SK-N-SH (cell line): ENCODE data around the gene CIDEC.

Experiments used
- CTCF ChIP-seq: fragments of 200-600 bp; sonication (generic); IDR thresholded peaks from 2 replicates; pipeline ENCODE4 v1.6.1; 2017; ENCODE audit warnings: antibody characterized with exemption, mild to moderate bottlenecking, moderate library complexity
- EP300 ChIP-seq, 2 experiments: IDR thresholded peaks; 2 replicates each; pipeline versions ENCODE4 v1.4.0 to v1.6.1; 2012; ENCODE audit warnings: borderline replicate concordance in 1 of 2, low read depth in 1 of 2, low read length in 1 of 2
- EZH2phosphoT487 ChIP-seq: fragments of 200-600 bp; sonication (generic); IDR thresholded peaks from 2 replicates; pipeline ENCODE4 v1.6.1; 2017; ENCODE audit warnings: low read depth, mixed run types, mild to moderate bottlenecking, antibody characterized with exemption, moderate library complexity, borderline replicate concordance
- FOXM1 ChIP-seq: IDR thresholded peaks from 2 replicates; pipeline ENCODE4 v1.4.0; 2012; ENCODE audit warnings: low read depth, mild to moderate bottlenecking
- GABPA ChIP-seq: IDR thresholded peaks from 2 replicates; pipeline ENCODE4 v1.4.0; 2012; ENCODE audit warnings: low read depth, mild to moderate bottlenecking
- JUND ChIP-seq: IDR thresholded peaks from 2 replicates; pipeline ENCODE4 v1.4.0; 2012
- MAX ChIP-seq: IDR thresholded peaks from 2 replicates; pipeline ENCODE4 v1.4.0; 2012; ENCODE audit warnings: low read depth
- POLR2AphosphoS5 ChIP-seq: IDR thresholded peaks from 2 replicates; pipeline ENCODE4 v1.6.1; 2012; ENCODE audit warnings: low read depth, low read length
- REST ChIP-seq: IDR thresholded peaks from 2 replicates; pipeline ENCODE4 v1.6.1; 2012; ENCODE audit warnings: mild to moderate bottlenecking, low read depth, low read length, moderate library complexity
- SIN3A ChIP-seq: IDR thresholded peaks from 2 replicates; pipeline ENCODE4 v1.6.1; 2012; ENCODE audit warnings: low read depth, mild to moderate bottlenecking, low read length, moderate library complexity, borderline replicate concordance
- TAF1 ChIP-seq: IDR thresholded peaks from 2 replicates; pipeline ENCODE4 v1.6.1; 2012; ENCODE audit warnings: low read depth, mild to moderate bottlenecking, low read length, moderate library complexity, borderline replicate concordance
- USF2 ChIP-seq: fragments of 150-350 bp; IDR thresholded peaks from 2 replicates; pipeline ENCODE4 v1.6.1; 2017; ENCODE audit warnings: antibody characterized with exemption, low read length, low read depth, borderline replicate concordance
- YY1 ChIP-seq: IDR thresholded peaks from 2 replicates; pipeline ENCODE4 v1.4.0; 2012; ENCODE audit warnings: low read depth, mild to moderate bottlenecking

- TF ChIP-seq MAX, result no peak
- TF ChIP-seq EZH2phosphoT487, result no peak
- no peak for TF ChIP-seq CTCF
- no peak for TF ChIP-seq USF2
- no peak for TF ChIP-seq EP300 (IDR thresholded peaks at IDR 0.05; ENCODE audit: borderline replicate concordance in 1 of 2, low read depth in 1 of 2, low read length in 1 of 2)
- TF ChIP-seq YY1, result no peak
- TF ChIP-seq JUND, result no peak
- TF ChIP-seq GABPA, result no peak
- no peak for TF ChIP-seq FOXM1
- no peak for TF ChIP-seq TAF1
- no peak for TF ChIP-seq SIN3A
- no peak for TF ChIP-seq REST
- TF ChIP-seq POLR2AphosphoS5, result no peak
These were observed 18.4 kb downstream of the CIDEC start for GRCh38 chr3:9861626-9862130.
